ENCODE measurements around the gene ITIH2.
"Not testable (repeated sequence)": the region's sequence is repeated elsewhere in the genome, so short reads cannot be mapped to it uniquely, and the experiment has no call there.

ITIH2 gene

DNA sequence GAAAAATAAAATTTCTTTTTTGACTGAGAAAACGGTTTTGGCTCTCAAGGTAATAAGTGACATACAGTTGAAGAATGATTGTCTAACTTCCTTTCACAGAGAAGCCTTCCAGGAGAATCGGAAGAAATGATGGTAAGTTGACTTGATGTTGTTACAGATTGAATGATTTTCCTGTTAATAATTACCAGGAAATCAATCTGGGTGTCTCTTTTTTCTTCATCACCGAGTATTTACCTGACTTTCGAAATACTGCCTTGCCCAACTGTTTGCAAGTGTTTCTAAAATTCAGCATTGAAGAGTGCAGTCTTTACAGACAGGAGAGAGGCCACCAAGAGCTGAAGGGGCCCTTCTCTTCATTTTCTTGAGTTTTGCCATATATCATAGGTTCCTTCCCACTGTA is 4.0 kb downstream of the ITIH2 start:
- Histone ChIP-seq H3K9me3 (no peaks in the 10 kb centered on the region), H3K4me3 (no peak overlapping the region), H3K27me3 (no peaks in the 10 kb centered on the region), H3K4me1 (peaks cover 0 to 9% (median 1%) of the 10 kb centered on the region in 4 donors), H3K27ac (no peak overlapping the region), H3K36me3 (no peaks in the 10 kb centered on the region)
- TF ChIP-seq, protein P1, sequence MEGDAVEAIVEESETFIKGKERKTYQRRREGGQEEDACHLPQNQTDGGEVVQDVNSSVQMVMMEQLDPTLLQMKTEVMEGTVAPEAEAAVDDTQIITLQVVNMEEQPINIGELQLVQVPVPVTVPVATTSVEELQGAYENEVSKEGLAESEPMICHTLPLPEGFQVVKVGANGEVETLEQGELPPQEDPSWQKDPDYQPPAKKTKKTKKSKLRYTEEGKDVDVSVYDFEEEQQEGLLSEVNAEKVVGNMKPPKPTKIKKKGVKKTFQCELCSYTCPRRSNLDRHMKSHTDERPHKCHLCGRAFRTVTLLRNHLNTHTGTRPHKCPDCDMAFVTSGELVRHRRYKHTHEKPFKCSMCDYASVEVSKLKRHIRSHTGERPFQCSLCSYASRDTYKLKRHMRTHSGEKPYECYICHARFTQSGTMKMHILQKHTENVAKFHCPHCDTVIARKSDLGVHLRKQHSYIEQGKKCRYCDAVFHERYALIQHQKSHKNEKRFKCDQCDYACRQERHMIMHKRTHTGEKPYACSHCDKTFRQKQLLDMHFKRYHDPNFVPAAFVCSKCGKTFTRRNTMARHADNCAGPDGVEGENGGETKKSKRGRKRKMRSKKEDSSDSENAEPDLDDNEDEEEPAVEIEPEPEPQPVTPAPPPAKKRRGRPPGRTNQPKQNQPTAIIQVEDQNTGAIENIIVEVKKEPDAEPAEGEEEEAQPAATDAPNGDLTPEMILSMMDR (IDR thresholded peaks at IDR 0.05), result no peak
- intact Hi-C loops (cut with DNase I; ENCODE audit: low total_unique reads), result no loop called here
- DNase-seq, result no peak

DNA sequence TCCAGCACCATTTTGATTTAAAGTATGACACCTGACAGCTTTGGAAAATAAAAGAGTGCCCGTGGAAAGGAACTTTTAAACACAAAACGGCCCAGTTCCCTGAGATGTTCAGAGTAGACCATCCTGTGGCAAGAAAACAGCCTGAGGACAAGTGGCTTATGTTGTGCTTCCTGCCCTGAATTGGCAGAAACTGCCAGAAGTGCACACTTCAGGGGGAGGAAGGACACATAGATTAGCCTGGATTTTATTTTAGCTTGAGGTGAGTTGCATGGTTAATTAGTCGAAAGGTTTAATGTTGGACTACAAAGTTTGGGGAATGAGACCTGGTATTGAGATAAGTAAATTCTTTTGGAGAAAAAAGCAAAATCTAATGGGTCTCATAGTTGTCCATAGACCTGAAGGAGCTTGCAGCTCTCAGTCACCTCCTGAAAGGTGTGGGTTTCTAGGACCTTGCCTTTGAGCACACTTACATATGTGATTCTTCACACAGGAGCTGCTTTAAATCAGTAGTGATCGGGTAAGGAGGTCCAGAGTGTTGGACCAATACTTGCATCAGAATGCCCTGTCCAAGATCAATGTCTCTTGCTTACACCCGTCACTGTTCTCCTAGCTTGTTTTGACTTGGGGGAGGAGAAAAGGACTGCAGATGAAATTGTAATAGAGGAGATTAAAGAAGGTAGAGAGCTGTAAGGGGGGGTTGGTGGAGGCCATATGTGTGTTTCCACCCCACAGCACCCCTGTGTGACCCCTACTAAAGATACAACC is 4.9 kb downstream of the ITIH2 start:
- no peak overlapping the region for H3K4me3 ChIP-seq
- TF ChIP-seq, protein P1 (IDR thresholded peaks at IDR 0.05), result no peak
- intact Hi-C loops (cut with DNase I; ENCODE audit: low total_unique reads), result no loop called here
- H3K27ac ChIP-seq, result no peak overlapping the region
- no peak for DNase-seq
- H3K9me3 ChIP-seq, result no peaks in the 10 kb centered on the region
- H3K4me1 ChIP-seq, result peaks cover 0 to 6% (median 1%) of the 10 kb centered on the region in 4 donors
- no peaks in the 10 kb centered on the region for H3K27me3 ChIP-seq
- no peaks in the 10 kb centered on the region for H3K36me3 ChIP-seq

DNA sequence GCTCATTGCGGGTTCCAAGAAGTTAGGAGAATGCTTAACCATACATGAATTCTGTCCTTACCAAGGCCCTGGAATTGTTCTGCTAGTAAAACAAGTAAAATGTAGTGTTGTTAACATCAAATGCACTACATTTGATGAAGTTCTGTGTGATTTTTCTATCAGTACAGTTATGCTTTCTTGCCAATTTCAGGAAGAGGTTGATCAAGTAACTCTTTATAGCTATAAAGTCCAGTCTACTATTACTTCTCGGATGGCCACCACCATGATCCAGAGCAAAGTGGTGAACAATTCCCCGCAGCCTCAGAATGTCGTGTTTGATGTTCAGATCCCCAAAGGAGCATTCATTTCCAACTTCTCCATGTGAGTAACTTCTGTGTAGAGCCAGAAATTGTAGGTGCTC is 5.7 kb downstream of the ITIH2 start:
- no peaks in the 10 kb centered on the region for H3K9me3 ChIP-seq
- H3K36me3 ChIP-seq, result no peaks in the 10 kb centered on the region
- no peaks in the 10 kb centered on the region for H3K27me3 ChIP-seq
- no peak overlapping the region for H3K4me3 ChIP-seq
- intact Hi-C loops (cut with DNase I; ENCODE audit: low total_unique reads), result no loop called here
- no peak for DNase-seq
- no peak overlapping the region for H3K27ac ChIP-seq
- H3K4me1 ChIP-seq, result no peaks in the 10 kb centered on the region
- TF ChIP-seq, protein P1 (IDR thresholded peaks at IDR 0.05), result no peak

- TF ChIP-seq, protein P1 (IDR thresholded peaks at IDR 0.05), result no peak
- H3K9me3 ChIP-seq, result no peaks in the 10 kb centered on the region
- intact Hi-C loops (cut with DNase I; ENCODE audit: low total_unique reads), result no loop called here
Observed at GRCh38 chr10:7710446-7710845, 7.3 kb downstream of the ITIH2 start.

GRCh38 chr10:7711075-7711474 is 8.0 kb downstream of the ITIH2 start:
- H3K27me3 ChIP-seq; intact Hi-C loops (cut with DNase I; ENCODE audit: low total_unique reads); DNase-seq; H3K4me3 ChIP-seq; H3K36me3 ChIP-seq; H3K27ac ChIP-seq; H3K9me3 ChIP-seq; H3K4me1 ChIP-seq: not testable (repeated sequence)

More at GRCh38 chr10:7710446-7710845, 7.3 kb downstream of the ITIH2 start:
- no peak for DNase-seq
- H3K4me1 ChIP-seq, result no peaks in the 10 kb centered on the region
- H3K27me3 ChIP-seq, result no peaks in the 10 kb centered on the region
- H3K4me3 ChIP-seq, result no peak overlapping the region
- no peaks in the 10 kb centered on the region for H3K36me3 ChIP-seq
- no peak overlapping the region for H3K27ac ChIP-seq

DNA sequence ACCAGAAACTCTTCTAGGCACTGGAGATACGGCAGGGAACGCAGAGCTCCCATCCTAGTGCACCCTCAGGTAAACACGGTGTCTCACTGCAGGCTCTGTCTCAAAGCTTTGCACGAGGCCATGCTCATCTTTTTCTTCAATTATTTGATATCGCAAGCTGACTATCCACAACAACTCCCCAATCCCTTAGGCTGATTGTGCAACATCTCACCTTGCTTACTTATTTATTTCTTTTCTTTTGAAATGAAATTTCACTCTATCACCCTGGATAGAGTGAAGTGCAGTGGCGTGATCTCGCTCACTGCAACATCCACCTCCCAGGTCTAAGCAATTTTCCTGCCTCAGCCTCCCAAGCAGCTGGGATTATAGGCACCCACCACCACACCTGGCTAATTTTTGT is 12.4 kb downstream of the ITIH2 start:
- Histone ChIP-seq H3K4me1 (no peaks in the 10 kb centered on the region), H3K36me3 (no peaks in the 10 kb centered on the region), H3K4me3 (no peak overlapping the region), H3K27ac (no peak overlapping the region), H3K27me3 (peaks cover 0 to 6% of the 10 kb centered on the region in 2 donors), H3K9me3 (no peaks in the 10 kb centered on the region)
- intact Hi-C loops (cut with DNase I; ENCODE audit: low total_unique reads), result no loop called here
- no peak for DNase-seq
- TF ChIP-seq, protein P1 (IDR thresholded peaks at IDR 0.05), result no peak

Measured in tibial artery (tissue), 4 donors.